HCT116 (cell line): ENCODE data around the gene TET2. TPM values are rescaled to one million over a fixed set of nuclear protein-coding genes. Genes with fewer than 3 reads are reported as not detected.

Experiments used
- ATAC-seq: fragments of 200-7000 bp; cut with Tn5 transposase; 2 replicates; pipeline ENCODE4 v1.9.1; 2020; ENCODE audit warnings: mild to moderate bottlenecking, moderate library complexity
- BruUV-seq: library from RNA; stranded (reverse); fragments of 400-500 nt; replicated peaks from 2 replicates; lab custom pipeline; 2021; lab: Mats Ljungman, UMichigan
- CTCF ChIA-PET: fragments of 300-600 bp; sonication (Branson Sonifier 250); formaldehyde crosslinking; loops from one replicate; lab custom pipeline; 2021; ENCODE audit warnings: antibody characterized with exemption; lab: Charles Lee
- POLR2A ChIA-PET: fragments of 300-600, 350-600 bp; sonication (Branson Sonifier 250); formaldehyde crosslinking; loops from one replicate; lab custom pipeline; 2021; ENCODE audit warnings: antibody characterized with exemption; lab: Charles Lee
- RAD21 ChIA-PET, 2 experiments: fragments of 300-600 bp; sonication (Branson Sonifier 250); formaldehyde crosslinking; loops; one replicate each; lab custom pipeline; 2023; ENCODE audit warnings: low total read pairs in 2 of 2; ENCODE audit not compliant: uncharacterized antibody in 2 of 2, unreplicated experiment in 2 of 2, low non-redundant PET in 1 of 2; lab: Charles Lee
- DNase-seq: peaks from one replicate; pipeline ENCODE4 v3.0.0-alpha.2; 2010; ENCODE audit warnings: low read depth, low spot score
- H2AFZ ChIP-seq: fragments of 200-600 bp; shearing (Covaris generic), sonication (generic); 2 replicates; pipeline ENCODE4 v1.6.1; 2017; ENCODE audit warnings: low read depth, mixed run types, mixed read lengths, antibody characterized with exemption, low read length; ENCODE audit not compliant: poor library complexity, severe bottlenecking
- H3K27ac ChIP-seq: 2 replicates; pipeline ENCODE4 v1.5.1; 2012; ENCODE audit warnings: low read depth, low read length
- H3K27me3 ChIP-seq: fragments of 200-600 bp; sonication (generic); 2 replicates; pipeline ENCODE4 v1.6.1; 2016; ENCODE audit warnings: mixed run types, low read length, mixed read lengths; ENCODE audit not compliant: insufficient read depth
- H3K36me3 ChIP-seq, 2 experiments: fragments of 200-500 bp in 1 of 2; fragments of 200-600 bp in 1 of 2; sonication (Bioruptor generic) in 1 of 2; sonication (generic) in 1 of 2; 2 replicates each; pipeline versions ENCODE4 v1.5.1 to v1.6.1; 2014 to 2016; ENCODE audit warnings: low read length in 2 of 2, inconsistent platforms in 1 of 2, mixed read lengths in 1 of 2, mixed run types in 1 of 2; ENCODE audit not compliant: insufficient read depth in 2 of 2, control insufficient read depth in 1 of 2
- H3K4me1 ChIP-seq, 2 experiments: fragments of 200-600 bp in 1 of 2; sonication (generic) in 1 of 2; 2 replicates each; pipeline versions ENCODE4 v1.5.1 to v1.6.1; 2012 to 2017; ENCODE audit warnings: low read length in 2 of 2, inconsistent platforms in 1 of 2, mild to moderate bottlenecking in 1 of 2, mixed read lengths in 1 of 2, mixed run types in 1 of 2, moderate library complexity in 1 of 2; ENCODE audit not compliant: insufficient read depth in 2 of 2, control insufficient read depth in 1 of 2
- H3K4me2 ChIP-seq: fragments of 200-600 bp; sonication (generic); 2 replicates; pipeline ENCODE4 v1.6.1; 2017; ENCODE audit warnings: mixed run types, low read length, mixed read lengths
- H3K4me3 ChIP-seq, 2 experiments: fragments of 200-600 bp in 1 of 2; sonication (generic) in 1 of 2; replicated peaks in 1 of 2; 2 replicates each; pipeline ENCODE4 v1.5.1; 2011 to 2016; ENCODE audit warnings: low read length in 2 of 2, control low read depth in 1 of 2, low read depth in 1 of 2, mild to moderate bottlenecking in 1 of 2, mixed read lengths in 1 of 2, mixed run types in 1 of 2
- H3K79me2 ChIP-seq: fragments of 200-600 bp; sonication (generic); 2 replicates; pipeline ENCODE4 v1.6.1; 2017; ENCODE audit warnings: mild to moderate bottlenecking, mixed run types, low read length, moderate library complexity, mixed read lengths; ENCODE audit not compliant: insufficient read depth
- H3K9ac ChIP-seq: fragments of 200-600 bp; sonication (generic); 2 replicates; pipeline ENCODE4 v1.6.1; 2016; ENCODE audit warnings: low read length, mixed read lengths
- H3K9me2 ChIP-seq: fragments of 200-600 bp; sonication (generic), shearing (Covaris generic); 2 replicates; pipeline ENCODE4 v1.6.1; 2017; ENCODE audit warnings: mixed run types, mild to moderate bottlenecking, moderate library complexity; ENCODE audit not compliant: insufficient read depth
- H3K9me3 ChIP-seq, 2 experiments: fragments of 200-500 bp in 1 of 2; fragments of 200-600 bp in 1 of 2; sonication (Bioruptor generic) in 1 of 2; sonication (generic) in 1 of 2; 2 replicates each; pipeline ENCODE4 v1.6.1; 2014 to 2017; ENCODE audit warnings: low read length in 2 of 2, mixed read lengths in 2 of 2, inconsistent platforms in 1 of 2, low read depth in 1 of 2, mild to moderate bottlenecking in 1 of 2, mixed run types in 1 of 2, moderate library complexity in 1 of 2; ENCODE audit not compliant: control insufficient read depth in 1 of 2, insufficient read depth in 1 of 2
- H4K20me1 ChIP-seq: fragments of 200-600 bp; sonication (generic), shearing (Covaris generic); 2 replicates; pipeline ENCODE4 v1.6.1; 2017; ENCODE audit warnings: mixed run types, mild to moderate bottlenecking, moderate library complexity; ENCODE audit not compliant: insufficient read depth
- ATF3 ChIP-seq: IDR thresholded peaks from 2 replicates; pipeline ENCODE4 v1.6.1; 2012
- CEBPB ChIP-seq: IDR thresholded peaks from 2 replicates; pipeline ENCODE4 v1.6.1; 2012; ENCODE audit warnings: low read depth
- CTCF ChIP-seq, 3 experiments: fragments of 200-600 bp in 1 of 3; sonication (generic) in 1 of 3; IDR thresholded peaks in 2 of 3; conservative IDR thresholded peaks in 1 of 3; 2 replicates each; pipeline ENCODE4 v1.5.1; 2012 to 2017; ENCODE audit warnings: low read depth in 2 of 3, low read length in 2 of 3, antibody characterized with exemption in 1 of 3, borderline replicate concordance in 1 of 3, control low read depth in 1 of 3, mild to moderate bottlenecking in 1 of 3, mixed read lengths in 1 of 3, mixed run types in 1 of 3, moderate library complexity in 1 of 3; ENCODE audit not compliant: insufficient read depth in 1 of 3
- EGR1 ChIP-seq: IDR thresholded peaks from 2 replicates; pipeline ENCODE4 v1.6.1; 2012; ENCODE audit warnings: low read depth
- ELF1 ChIP-seq: IDR thresholded peaks from 2 replicates; pipeline ENCODE4 v1.6.1; 2012; ENCODE audit warnings: low read depth, borderline replicate concordance
- EZH2 ChIP-seq: fragments of 200-600 bp; sonication (generic); IDR thresholded peaks from 2 replicates; pipeline ENCODE4 v1.6.1; 2017; ENCODE audit warnings: antibody characterized with exemption, mixed run types
- EZH2phosphoT487 ChIP-seq: fragments of 200-600 bp; IDR thresholded peaks from 2 replicates; pipeline ENCODE4 v1.6.1; 2018; ENCODE audit warnings: antibody characterized with exemption, borderline replicate concordance
- FOSL1 ChIP-seq: IDR thresholded peaks from 2 replicates; pipeline ENCODE4 v1.6.1; 2012; ENCODE audit warnings: low read depth
- MAX ChIP-seq: IDR thresholded peaks from 2 replicates; pipeline ENCODE4 v1.6.1; 2012
- POLR2A ChIP-seq: IDR thresholded peaks from 2 replicates; pipeline ENCODE4 v1.7.0; 2011; ENCODE audit warnings: borderline replicate concordance; ENCODE audit not compliant: insufficient read depth, insufficient read length; ENCODE audit errors: extremely low read depth
- RAD21 ChIP-seq: IDR thresholded peaks from 2 replicates; pipeline ENCODE4 v1.6.1; 2012; ENCODE audit warnings: low read depth, mild to moderate bottlenecking
- REST ChIP-seq: IDR thresholded peaks from 2 replicates; pipeline ENCODE4 v1.6.1; 2012; ENCODE audit warnings: low read depth
- SP1 ChIP-seq: IDR thresholded peaks from 2 replicates; pipeline ENCODE4 v1.6.1; 2012; ENCODE audit warnings: low read depth
- TCF7L2 ChIP-seq: IDR thresholded peaks from 2 replicates; pipeline ENCODE4 v1.7.0; 2011; ENCODE audit warnings: borderline replicate concordance, inconsistent platforms; ENCODE audit not compliant: insufficient read depth, insufficient read length; ENCODE audit errors: extremely low read depth
- YY1 ChIP-seq: IDR thresholded peaks from 2 replicates; pipeline ENCODE4 v1.6.1; 2011; ENCODE audit warnings: low read length, low read depth, moderate library complexity, mild to moderate bottlenecking; ENCODE audit not compliant: insufficient replicate concordance; ENCODE audit errors: extremely low read depth
- ZBTB33 ChIP-seq: IDR thresholded peaks from 2 replicates; pipeline ENCODE4 v1.6.1; 2011; ENCODE audit warnings: mild to moderate bottlenecking, low read length, moderate library complexity; ENCODE audit not compliant: insufficient replicate concordance; ENCODE audit errors: extremely low read depth
- ZFX ChIP-seq: fragments of 450-650 bp; IDR thresholded peaks from 2 replicates; pipeline ENCODE4 v1.6.1; 2017
- ZNF274 ChIP-seq: fragments of 200-500 bp; sonication (Bioruptor generic); IDR thresholded peaks from 2 replicates; pipeline ENCODE4 v1.6.1; 2014; ENCODE audit warnings: mild to moderate bottlenecking, low read depth, low read length, inconsistent platforms
- intact Hi-C: fragments of 100-400 bp; cut with micrococcal nuclease; formaldehyde crosslinking; loops from 2 replicates; pipeline ENCODE4 v1.10.0; 2022
- total RNA-seq: library from RNA; stranded (reverse); gene quantifications from one replicate; pipeline ENCODE4 v1.2.1, GENCODE V29; 2021; ENCODE audit not compliant: unreplicated experiment

Gene TET2
- total RNA-seq, 1 experiment from 2014 or later, result 9.7 TPM

- ChIA-PET CTCF (no interaction called here), RAD21 (no interaction called here), POLR2A (no interaction called here)
- no peaks in the 10 kb centered on the region; the same call in 1 of the 2 replicates for H3K79me2 ChIP-seq
- H3K4me3 ChIP-seq, result no peak overlapping the region
- no peaks in the 10 kb centered on the region for H3K36me3 ChIP-seq
- intact Hi-C loops, result no loop called here
- no peaks in the 10 kb centered on the region for H3K9me3 ChIP-seq
- BruUV-seq, result no TSS peak
- no peak for ATAC-seq
- H2AFZ ChIP-seq, result no peak overlapping the region
- no peak for TF ChIP-seq EZH2phosphoT487
- TF ChIP-seq RAD21, result no peak
- no peak for TF ChIP-seq EGR1
- no peak for TF ChIP-seq FOSL1
- no peak for TF ChIP-seq ELF1
- no peak for TF ChIP-seq SP1
- TF ChIP-seq ZFX, result no peak
- TF ChIP-seq POLR2A, result no peak
- no peak for TF ChIP-seq ATF3
- TF ChIP-seq ZBTB33, result no peak
- TF ChIP-seq EZH2, result no peak
- TF ChIP-seq ZNF274, result no peak
- no peak for TF ChIP-seq REST
- no peak for TF ChIP-seq MAX
- no peak for TF ChIP-seq YY1
- no peak for TF ChIP-seq CTCF (IDR thresholded peaks at IDR 0.05 in 2 of 3, conservative IDR thresholded peaks at IDR 0.05 in 1 of 3; ENCODE audit: borderline replicate concordance in 1 of 3, insufficient read depth in 1 of 3, low read depth in 2 of 3, low read length in 2 of 3)
- no peak for TF ChIP-seq TCF7L2
- no peak for TF ChIP-seq CEBPB
- H4K20me1 ChIP-seq, result no peaks in the 10 kb centered on the region
- DNase-seq, result no peak
- H3K27me3 ChIP-seq, result no peaks in the 10 kb centered on the region
- no peaks in the 10 kb centered on the region for H3K9me2 ChIP-seq
- no peak overlapping the region for H3K27ac ChIP-seq
- peaks cover 0 to 7% of the 10 kb centered on the region in 2 experiments; a peak in 1 of 4 replicates for H3K4me1 ChIP-seq
- no peak overlapping the region for H3K9ac ChIP-seq
- H3K4me2 ChIP-seq, result no peak overlapping the region
Observed at GRCh38 chr4:105215609-105216313, 69.1 kb downstream of the TET2 start.
